IPS-NIHi7 (cell line): ENCODE results near the gene LRIG1.

ENCODE experiments used
- DNase-seq: peaks from one replicate; pipeline ENCODE4 v3.0.0; 2012; ENCODE audit warnings: mixed read lengths; ENCODE audit errors: extremely low spot score

LRIG1 gene

DNA sequence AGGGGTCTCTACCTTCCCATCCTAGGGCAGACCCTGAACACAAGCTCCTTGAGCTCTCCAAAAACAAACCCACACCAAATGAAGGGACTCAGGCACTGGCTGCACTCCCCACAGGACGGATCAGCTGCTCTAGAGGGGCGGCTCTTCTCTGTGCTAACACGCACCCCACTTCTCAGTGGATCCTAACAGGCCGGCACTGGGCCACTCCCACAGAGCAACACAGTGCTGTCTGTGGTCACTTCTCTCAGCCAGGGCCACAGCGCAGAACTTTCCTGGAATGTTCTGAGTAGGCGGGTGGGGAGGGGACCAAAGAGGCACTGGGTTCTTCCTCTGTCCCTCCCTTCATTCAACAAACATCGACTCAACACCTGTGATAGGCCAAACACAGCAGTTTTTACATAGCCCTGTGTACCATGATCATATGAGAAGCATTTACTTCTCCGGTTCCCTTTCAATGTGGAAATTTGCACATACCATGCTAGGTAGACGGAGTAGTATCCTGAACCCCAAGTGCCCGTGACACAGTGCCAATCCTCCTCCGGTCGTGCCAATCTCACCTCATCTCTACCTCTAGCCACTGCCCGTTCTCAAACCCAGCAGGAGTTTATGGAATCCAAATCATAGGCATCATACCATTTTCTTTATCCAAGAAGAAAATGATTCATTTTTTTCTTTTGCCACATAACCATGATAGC is 98.1 kb downstream of the LRIG1 start:
- DNase-seq, result no peak

- no peak for DNase-seq
Measured at GRCh38 chr3:66401675-66402491, 98.9 kb downstream of the LRIG1 start.

DNA sequence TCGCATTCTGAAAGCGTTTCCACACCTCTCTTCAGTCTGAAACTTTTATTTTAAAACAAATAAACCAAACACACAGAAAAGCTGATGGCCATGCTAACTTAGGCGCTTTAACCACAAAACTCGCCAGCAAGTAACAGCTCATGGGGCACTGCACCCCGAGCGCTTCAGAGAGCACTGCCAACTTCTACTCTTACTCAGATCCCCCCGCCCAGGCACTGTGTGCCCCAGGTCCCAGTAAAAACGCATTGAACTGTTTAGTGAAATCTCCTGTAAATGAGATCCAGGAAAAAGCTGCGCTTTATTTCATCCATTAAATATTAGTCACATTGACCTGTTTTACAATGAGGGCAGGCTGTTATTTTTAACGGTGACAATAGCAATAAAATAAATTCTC is 99.7 kb downstream of the LRIG1 start:
- DNase-seq, result no peak

- no peak for DNase-seq
Measured at GRCh38 chr3:66400411-66401156, 100.2 kb downstream of the LRIG1 start.

DNA sequence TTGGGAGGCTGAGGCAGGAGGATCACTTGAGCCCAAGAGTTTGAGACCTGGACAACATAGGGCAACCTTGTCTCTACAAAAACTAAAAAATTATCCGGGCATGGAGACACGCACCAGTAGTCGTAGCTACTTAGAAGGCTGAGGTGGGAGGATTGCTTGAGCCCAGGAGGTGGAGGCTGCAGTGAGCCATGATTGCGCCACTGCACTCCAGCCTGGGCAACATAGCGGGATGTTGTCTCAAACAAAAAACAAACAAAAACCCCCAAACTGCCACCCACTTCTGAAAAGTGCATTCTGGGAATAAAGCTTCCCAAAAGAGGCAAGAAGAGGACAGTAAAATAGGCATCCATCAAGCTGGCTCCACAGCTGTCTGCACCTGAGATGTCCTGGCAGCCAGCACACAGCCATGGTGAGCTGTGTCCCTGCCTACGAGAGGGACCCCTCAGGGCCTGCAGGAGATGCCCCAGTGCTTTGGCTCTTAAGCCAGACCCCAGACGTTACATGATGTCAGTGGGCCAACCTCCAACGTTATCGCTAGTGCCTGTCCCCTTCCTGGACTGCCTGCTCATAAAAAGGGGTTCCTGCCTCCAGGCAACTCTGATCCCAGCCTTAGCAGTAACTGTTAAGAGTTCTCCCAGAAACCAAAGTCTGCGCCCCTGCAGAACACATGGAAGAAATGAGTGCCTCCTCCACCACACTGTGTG is 101.1 kb downstream of the LRIG1 start:
- DNase-seq, result no peak

DNA sequence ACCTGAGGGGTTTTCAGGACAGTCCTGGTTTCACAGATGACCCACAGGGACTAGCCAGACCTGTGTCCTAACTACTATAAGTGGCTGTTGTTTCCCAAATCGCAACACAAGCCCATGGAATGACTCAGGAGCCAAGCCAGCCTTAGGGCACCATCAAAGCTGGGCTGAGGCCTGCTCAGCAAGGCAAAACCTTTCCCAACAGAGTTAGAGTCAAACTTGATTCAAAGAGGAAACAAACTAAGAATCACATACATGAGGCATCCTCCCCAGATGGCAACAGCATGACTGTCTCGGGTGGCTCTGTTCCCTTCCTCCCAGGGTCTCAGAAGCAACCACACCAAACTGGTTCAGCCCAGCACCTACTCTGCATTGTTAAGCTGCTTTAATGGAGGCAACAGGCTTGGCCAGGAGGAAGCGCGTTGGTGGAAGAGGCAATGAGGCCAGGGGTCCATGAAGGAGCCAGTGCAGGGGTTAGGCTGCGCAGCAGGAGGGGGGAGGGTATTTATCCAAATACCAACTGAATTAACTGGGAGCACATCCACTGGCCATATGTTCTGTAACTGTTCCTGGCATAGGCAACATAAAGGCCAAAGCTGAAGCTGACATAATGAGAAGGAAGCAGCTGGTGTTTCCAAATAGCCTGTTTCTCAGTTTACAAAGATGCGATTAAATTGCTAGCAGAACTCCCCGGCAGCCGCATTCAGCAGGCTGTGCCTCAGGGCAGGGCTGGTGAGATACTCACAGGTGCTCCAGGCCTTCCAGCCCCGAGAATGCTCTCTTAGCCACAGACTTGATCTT is 102.4 kb downstream of the LRIG1 start:
- no peak for DNase-seq

- no peak for DNase-seq
Measured at GRCh38 chr3:66397745-66398144, 103.1 kb downstream of the LRIG1 start.

DNA sequence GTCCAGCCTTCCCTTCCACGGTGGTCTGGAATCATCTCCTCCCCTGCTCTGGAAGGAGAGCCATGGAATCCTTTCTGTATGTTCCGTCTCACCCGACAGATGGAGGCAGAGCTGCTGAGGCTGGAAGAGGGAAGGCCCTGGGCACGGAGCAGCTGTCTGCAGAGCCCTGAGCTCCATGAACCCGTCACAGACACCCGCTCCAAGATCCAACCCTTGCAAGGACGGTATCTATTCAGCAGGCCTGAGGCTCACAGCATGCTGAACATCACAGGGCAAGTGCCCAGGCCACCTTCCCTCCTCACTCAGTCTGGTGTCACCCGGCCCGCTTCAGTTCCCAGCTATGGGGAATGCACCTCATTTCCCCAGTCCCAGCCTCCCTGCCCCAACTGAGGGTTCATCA is 103.9 kb downstream of the LRIG1 start:
- DNase-seq, result no peak

- no peak for DNase-seq
Measured at GRCh38 chr3:66396161-66396760, 104.6 kb downstream of the LRIG1 start.

DNA sequence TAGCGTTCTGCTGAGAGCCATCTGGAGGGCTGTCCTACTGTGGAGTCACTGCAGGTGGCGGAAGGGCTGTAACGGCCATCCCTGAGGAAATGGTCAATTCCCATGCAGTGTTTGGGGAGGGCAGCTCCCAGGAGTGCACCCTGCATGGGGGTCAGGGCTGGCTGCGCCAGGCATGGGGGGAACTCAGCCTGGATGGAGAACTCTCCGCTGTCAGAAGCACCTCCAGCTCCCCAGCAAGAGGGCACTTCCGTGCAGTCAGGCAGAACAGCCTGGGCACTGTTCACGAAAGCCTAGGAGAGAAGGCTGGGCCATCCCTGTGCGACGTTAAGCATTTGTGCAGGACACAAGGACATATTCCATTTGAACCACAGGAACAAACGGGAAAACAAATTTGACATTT is 105.2 kb downstream of the LRIG1 start:
- DNase-seq, result no peak

DNA sequence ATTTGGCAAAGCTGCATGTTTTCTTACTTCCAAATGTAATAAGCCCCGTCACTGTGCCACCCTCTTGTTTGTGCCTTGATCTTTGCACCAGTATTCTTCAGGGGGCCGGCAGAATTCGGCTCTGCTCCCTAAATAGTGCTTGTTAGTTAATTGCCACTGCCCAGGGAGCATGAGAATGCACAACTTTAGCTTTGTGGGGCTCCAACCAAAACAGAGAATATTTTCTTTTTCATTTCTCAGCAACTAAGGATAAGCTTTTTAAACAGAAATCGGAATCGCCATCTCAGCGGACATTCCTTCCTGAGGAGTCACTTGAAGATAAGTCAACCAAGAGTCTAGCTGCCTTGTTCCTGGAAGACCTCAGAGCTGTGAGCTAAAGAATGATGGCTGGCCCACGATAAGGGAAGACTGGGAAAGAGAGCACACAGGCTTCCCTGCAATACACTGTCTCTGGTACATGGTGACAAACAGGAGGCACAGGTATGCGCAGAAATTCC is 106.0 kb downstream of the LRIG1 start:
- DNase-seq, result no peak

DNA sequence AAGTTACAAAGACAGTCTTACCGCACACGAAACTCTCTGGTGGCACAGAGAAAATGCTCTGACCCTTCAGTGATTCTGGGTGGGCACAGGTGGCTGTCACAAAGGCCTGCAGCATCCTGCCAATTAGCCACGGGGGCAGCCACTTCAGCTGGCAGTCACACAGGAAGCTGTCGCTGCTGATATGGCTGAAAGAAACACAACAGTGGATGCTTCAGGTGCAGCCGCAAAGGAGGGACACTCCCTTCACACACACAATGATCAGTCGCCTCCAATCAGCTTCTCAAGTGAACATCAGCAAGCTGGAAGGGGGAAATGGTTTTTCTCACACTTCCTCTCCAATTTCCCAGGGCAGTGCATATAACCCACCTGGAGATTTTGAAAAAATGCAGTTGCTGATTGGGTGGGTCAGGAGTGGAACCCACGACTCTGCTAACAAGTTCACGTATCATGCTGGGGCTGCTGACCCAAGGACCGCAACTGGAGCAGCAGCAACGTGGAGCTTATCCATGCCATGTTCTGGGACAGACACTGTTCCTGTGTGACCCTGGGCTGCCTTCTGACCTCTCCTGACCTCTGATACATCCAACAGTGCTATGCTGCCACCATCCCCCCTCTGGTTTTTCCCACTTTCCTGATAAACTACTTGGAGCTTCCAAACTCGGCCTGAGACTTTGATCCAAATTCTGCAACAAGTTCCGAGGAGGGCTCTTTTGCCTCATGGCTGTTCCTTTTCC is 106.6 kb downstream of the LRIG1 start:
- DNase-seq, result no peak

- DNase-seq, result no peak
Measured at GRCh38 chr3:66393333-66394005, 107.4 kb downstream of the LRIG1 start.

- no peak for DNase-seq
Measured at GRCh38 chr3:66392966-66393332, 107.9 kb downstream of the LRIG1 start.

DNA sequence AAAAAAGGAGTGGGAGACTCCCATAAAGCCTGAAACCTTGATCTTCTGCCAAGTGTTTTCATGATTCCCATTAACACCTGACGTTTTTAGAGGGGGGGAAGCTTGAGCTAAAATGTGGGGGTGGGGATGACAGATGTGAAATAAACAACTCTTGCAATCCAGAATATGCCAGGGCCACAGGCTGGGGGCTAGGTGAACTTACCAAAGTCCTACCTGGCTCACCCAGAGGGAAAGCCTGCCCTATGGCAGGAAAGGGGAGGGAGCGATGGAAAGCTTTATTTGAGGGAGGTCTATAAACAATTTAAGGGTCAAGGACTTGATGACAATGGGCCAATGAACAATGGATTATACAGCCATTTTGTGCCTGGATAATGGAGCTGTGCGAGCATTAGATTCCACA is 108.3 kb downstream of the LRIG1 start:
- no peak for DNase-seq

DNA sequence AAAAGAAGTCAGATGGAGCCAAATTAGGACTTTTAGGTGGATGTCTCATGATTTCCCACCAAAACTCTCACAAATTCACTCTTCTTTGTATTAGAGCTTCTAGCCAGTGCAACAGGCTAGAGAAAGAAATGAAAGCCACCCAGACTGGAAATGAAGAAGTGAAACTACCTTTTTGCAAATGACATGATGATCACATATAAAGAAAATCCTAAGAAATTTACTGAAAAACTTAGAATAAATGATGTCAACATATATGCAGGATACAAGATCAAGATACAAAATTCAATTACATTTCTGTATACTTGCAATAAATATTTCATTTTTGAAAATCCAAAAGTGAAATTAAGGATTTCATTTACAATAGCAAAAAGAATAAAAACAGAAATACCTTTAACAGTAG is 110.8 kb downstream of the LRIG1 start:
- no peak for DNase-seq

GRCh38 chr3:66386925-66387650 is 113.7 kb downstream of the LRIG1 start:
- DNase-seq, result no peak

DNA sequence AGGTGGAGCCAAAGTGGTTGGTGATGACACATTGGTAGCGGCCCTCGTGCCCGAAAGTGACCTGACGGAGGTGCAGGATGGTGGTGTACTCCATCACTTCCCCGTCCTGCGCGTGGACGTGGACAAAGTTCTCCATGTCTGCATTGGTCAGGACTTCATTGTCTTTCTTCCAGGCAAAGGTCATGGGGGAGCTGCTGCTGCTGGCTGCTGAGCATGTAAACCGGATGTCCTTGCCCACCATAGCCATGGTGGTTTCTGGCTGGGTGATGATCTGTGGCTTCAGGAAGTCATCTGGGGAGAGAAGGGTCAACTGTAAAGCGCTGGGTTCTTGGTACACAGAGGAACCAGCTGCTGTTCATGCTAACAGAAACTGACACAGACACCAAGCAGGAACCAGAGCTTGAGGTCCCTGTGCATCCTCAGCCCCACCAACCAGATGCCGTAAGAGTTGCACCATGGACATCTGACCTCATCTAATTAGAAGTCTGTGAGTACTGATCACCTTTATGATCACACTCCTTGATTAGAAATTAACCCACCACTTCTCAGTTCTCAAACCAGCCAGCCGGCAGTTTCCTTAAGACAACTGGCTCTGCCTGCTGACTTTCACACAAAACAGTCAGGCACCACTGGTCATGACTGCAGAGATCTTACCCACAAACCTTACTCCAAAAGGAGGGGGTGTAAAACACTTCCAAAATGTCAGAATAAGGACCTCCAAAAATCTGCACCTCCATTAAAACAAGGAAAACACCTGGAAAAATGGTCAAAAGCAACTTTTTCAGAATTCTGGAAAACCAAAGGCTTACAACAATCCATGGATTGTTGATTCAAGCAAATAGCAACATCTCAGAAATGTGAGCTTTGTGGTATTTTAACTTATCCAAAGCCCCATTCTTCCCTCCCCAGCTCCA is 114.6 kb downstream of the LRIG1 start:
- DNase-seq, result no peak
